ENCODE measurements around the gene CDHR2. TPM values are rescaled to one million over a fixed set of nuclear protein-coding genes. Genes with fewer than 3 reads are reported as not detected.

Gene CDHR2
- total RNA-seq, 2 donors from 2014 or later: 0.37 to 0.89 TPM

DNA sequence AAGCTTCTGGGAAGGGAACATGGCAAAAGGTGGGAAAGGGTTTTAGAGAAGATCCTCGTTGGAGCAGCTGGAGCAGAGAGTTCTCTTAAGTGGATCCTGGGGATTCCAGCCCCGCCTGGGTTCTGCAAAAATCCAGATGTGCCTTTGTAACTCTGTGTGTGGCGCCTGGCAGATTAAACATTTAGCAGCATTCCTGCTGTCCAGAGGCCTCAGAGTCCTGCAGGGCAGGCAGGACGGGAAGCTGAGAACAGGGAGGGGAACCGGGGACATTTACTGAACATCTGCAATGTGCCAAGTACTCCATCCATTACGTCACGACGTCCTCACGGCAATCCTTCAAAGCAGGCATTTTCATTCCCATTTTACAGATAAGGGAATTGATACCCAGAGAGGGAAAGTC is 87.3 kb downstream of the CDHR2 start:
- Mint-ChIP-seq H3K36me3 (ENCODE audit: low read depth) (no peaks in the 10 kb centered on the region), H3K27ac (no peak overlapping the region), H3K9me3 (no peaks in the 10 kb centered on the region), H3K4me1 (peaks cover 12% of the 10 kb centered on the region), H3K27me3 (ENCODE audit: insufficient read depth) (peaks cover 50% of the 10 kb centered on the region), H3K4me3 (no peak overlapping the region)
- TF ChIP-seq, protein P1, sequence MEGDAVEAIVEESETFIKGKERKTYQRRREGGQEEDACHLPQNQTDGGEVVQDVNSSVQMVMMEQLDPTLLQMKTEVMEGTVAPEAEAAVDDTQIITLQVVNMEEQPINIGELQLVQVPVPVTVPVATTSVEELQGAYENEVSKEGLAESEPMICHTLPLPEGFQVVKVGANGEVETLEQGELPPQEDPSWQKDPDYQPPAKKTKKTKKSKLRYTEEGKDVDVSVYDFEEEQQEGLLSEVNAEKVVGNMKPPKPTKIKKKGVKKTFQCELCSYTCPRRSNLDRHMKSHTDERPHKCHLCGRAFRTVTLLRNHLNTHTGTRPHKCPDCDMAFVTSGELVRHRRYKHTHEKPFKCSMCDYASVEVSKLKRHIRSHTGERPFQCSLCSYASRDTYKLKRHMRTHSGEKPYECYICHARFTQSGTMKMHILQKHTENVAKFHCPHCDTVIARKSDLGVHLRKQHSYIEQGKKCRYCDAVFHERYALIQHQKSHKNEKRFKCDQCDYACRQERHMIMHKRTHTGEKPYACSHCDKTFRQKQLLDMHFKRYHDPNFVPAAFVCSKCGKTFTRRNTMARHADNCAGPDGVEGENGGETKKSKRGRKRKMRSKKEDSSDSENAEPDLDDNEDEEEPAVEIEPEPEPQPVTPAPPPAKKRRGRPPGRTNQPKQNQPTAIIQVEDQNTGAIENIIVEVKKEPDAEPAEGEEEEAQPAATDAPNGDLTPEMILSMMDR (conservative IDR thresholded peaks at IDR 0.05): no peak
- DNase-seq: no peak
- 80 to 81% methylated on average over 9 of the region's 9 CpGs for WGBS, 2 experiments (ENCODE audit: insufficient coverage in 1 of 2, insufficient read length in 1 of 2)
- Histone ChIP-seq H3K36me3 (ENCODE audit: control insufficient read depth, insufficient read depth, low read length) (no peaks in the 10 kb centered on the region), H3K27me3 (ENCODE audit: control insufficient read depth, insufficient read depth, low read length, poor library complexity, severe bottlenecking) (peaks cover 10% of the 10 kb centered on the region), H3K4me1 (ENCODE audit: control insufficient read depth, insufficient read depth, low read length) (no peaks in the 10 kb centered on the region), H3K4me3 (ENCODE audit: low read length) (no peak overlapping the region), H3K27ac (ENCODE audit: low read depth, low read length) (no peak overlapping the region), H3K9me3 (ENCODE audit: control insufficient read depth, low read length) (no peaks in the 10 kb centered on the region), H3K9ac (ENCODE audit: extremely low read depth, low read length, poor library complexity, severe bottlenecking) (no peak overlapping the region)

DNA sequence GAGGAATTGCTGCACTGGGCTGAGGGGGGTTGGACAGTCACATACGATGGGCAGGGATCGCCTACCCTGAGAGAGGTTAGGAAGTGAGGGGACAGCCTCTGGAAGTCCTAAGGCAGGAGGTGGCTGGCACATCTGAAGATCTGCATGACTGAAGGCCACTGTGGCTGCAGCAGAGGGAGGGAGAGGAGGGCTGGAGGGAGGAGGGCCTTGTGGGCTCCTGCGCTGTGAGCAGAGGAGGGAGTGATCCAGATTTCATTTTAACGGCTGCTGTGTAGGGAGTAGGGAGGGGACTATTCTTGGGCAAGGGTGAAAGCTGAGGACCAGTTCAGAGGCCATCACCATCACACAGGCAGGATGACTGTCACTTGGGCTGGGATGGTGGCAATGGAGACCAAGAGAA is 88.4 kb downstream of the CDHR2 start:
- Histone ChIP-seq H3K9ac (ENCODE audit: extremely low read depth, low read length, poor library complexity, severe bottlenecking) (no peak overlapping the region), H3K4me3 (ENCODE audit: low read length) (no peak overlapping the region), H3K4me1 (ENCODE audit: control insufficient read depth, insufficient read depth, low read length) (no peaks in the 10 kb centered on the region), H3K27me3 (ENCODE audit: control insufficient read depth, insufficient read depth, low read length, poor library complexity, severe bottlenecking) (peaks cover 4% of the 10 kb centered on the region), H3K27ac (ENCODE audit: low read depth, low read length) (no peak overlapping the region), H3K9me3 (ENCODE audit: control insufficient read depth, low read length) (no peaks in the 10 kb centered on the region), H3K36me3 (ENCODE audit: control insufficient read depth, insufficient read depth, low read length) (no peaks in the 10 kb centered on the region)
- Mint-ChIP-seq H3K9me3 (no peaks in the 10 kb centered on the region), H3K4me3 (no peak overlapping the region), H3K27ac (no peak overlapping the region), H3K27me3 (ENCODE audit: insufficient read depth) (peaks cover 41% of the 10 kb centered on the region), H3K4me1 (peaks cover 14% of the 10 kb centered on the region), H3K36me3 (ENCODE audit: low read depth) (no peaks in the 10 kb centered on the region)
- peak; percentile 57 for DNase-seq
- WGBS, 2 experiments (ENCODE audit: insufficient coverage in 1 of 2, insufficient read length in 1 of 2): 50 to 74% methylated on average over 2 to 4 of the region's 4 CpGs
- TF ChIP-seq, protein P1 (conservative IDR thresholded peaks at IDR 0.05): no peak

DNA sequence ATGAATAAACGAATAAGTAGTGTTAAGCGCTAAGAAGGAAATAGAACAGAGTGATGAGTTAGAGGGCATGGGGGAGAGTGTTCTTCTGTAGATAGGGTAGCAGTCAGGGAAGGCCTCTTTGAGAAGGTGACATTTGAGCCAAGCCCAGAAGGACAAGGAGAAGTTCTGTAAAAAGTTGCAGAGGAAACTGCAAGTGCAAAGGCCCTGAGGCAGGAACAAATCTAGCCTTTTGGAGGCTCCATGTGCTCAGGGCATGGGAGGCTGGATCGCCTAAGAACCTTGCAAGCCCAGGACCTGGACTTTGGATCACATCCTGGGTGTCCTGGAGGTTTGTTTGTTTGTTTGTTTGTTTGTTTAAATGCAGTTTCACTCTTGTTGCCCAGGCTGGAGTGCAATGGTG is 89.3 kb downstream of the CDHR2 start:
- Mint-ChIP-seq H3K27me3 (ENCODE audit: insufficient read depth) (peaks cover 33% of the 10 kb centered on the region), H3K4me1 (peaks cover 17% of the 10 kb centered on the region), H3K36me3 (ENCODE audit: low read depth) (no peaks in the 10 kb centered on the region), H3K9me3 (no peaks in the 10 kb centered on the region), H3K4me3 (no peak overlapping the region), H3K27ac (no peak overlapping the region)
- WGBS, 2 experiments (ENCODE audit: insufficient coverage in 1 of 2, insufficient read length in 1 of 2): 88 to 92% methylated on average over 2 to 3 of the region's 3 CpGs
- no peak for DNase-seq
- TF ChIP-seq, protein P1 (conservative IDR thresholded peaks at IDR 0.05): no peak
- no peaks in the 10 kb centered on the region for H3K4me1 ChIP-seq (ENCODE audit: control insufficient read depth, insufficient read depth, low read length)
- no peak overlapping the region for H3K4me3 ChIP-seq (ENCODE audit: low read length)
- H3K9me3 ChIP-seq (ENCODE audit: control insufficient read depth, low read length): no peaks in the 10 kb centered on the region
- no peaks in the 10 kb centered on the region for H3K36me3 ChIP-seq (ENCODE audit: control insufficient read depth, insufficient read depth, low read length)
- no peak overlapping the region for H3K9ac ChIP-seq (ENCODE audit: extremely low read depth, low read length, poor library complexity, severe bottlenecking)
- H3K27ac ChIP-seq (ENCODE audit: low read depth, low read length): no peak overlapping the region
- peaks cover 4% of the 10 kb centered on the region for H3K27me3 ChIP-seq (ENCODE audit: control insufficient read depth, insufficient read depth, low read length, poor library complexity, severe bottlenecking)

All from endodermal cell (in vitro differentiated cells).